Measurements from ENCODE around the gene ATG16L2. TPM values are rescaled to one million over a fixed set of nuclear protein-coding genes. Genes with fewer than 3 reads are reported as not detected.
A peak's percentile ranks its signal among the peaks of the same experiment; 100 is the strongest.

The ATG16L2 gene
- total and polyA plus RNA-seq, 9 of the 15 experiments (the other 6 are each of a cell fraction or from before 2014, with no cell fraction given) = 0.18 to 11.2 (median 6.2) TPM

- TF ChIP-seq RBM14 (IDR thresholded peaks at IDR 0.05; ENCODE audit: borderline replicate concordance, insufficient read depth, low read depth, low read length) (no peak), DEAF1 (CRISPR knock-in tag; IDR thresholded peaks at IDR 0.05) (peak; percentile 63), BDP1 (IDR thresholded peaks at IDR 0.05; ENCODE audit: insufficient read depth, insufficient read length) (no peak), CXXC5 (CRISPR knock-in tag; IDR thresholded peaks at IDR 0.05) (peak; percentile 77), CBX3 (IDR thresholded peaks at IDR 0.05; ENCODE audit: borderline replicate concordance in 1 of 2, low read length in 2 of 2) (peak in 1 of 2 experiments; percentile 66; a peak in 2 of 3 replicates), ZBTB12 (CRISPR knock-in tag; IDR thresholded peaks at IDR 0.05) (0 out of 2 replicates have a peak, but pooled peaks have one; percentile 7), CC2D1A (IDR thresholded peaks at IDR 0.05) (peak; percentile 37; the same call in 1 of the 2 replicates), ZNF174 (CRISPR knock-in tag; IDR thresholded peaks at IDR 0.05) (no peak), MAZ (CRISPR knock-in tag; conservative IDR thresholded peaks at IDR 0.05 in 1 of 2, IDR thresholded peaks at IDR 0.05 in 1 of 2) (peak; percentile 74 to 85), HDAC1 (IDR thresholded peaks at IDR 0.05) (peak in 1 of 2 experiments; percentile 84; a peak in 2 of 4 replicates), CHCHD3 (CRISPR knock-in tag; IDR thresholded peaks at IDR 0.05) (0 out of 2 replicates have a peak, but pooled peaks have one; percentile 5), IRF9 (tag; IDR thresholded peaks at IDR 0.05) (no peak), ZNF699 (CRISPR knock-in tag; IDR thresholded peaks at IDR 0.05; ENCODE audit: insufficient replicate concordance) (no peak), TOE1 (IDR thresholded peaks at IDR 0.05; ENCODE audit: borderline replicate concordance) (peak; percentile 83), TOE1 (CRISPR knock-in tag; IDR thresholded peaks at IDR 0.05; ENCODE audit: borderline replicate concordance, low read depth) (no peak), MEF2D (tag; conservative IDR thresholded peaks at IDR 0.05; ENCODE audit: low read depth) (no peak), PHF20 (IDR thresholded peaks at IDR 0.05; ENCODE audit: partially characterized antibody) (peak; percentile 65), RBM34 (IDR thresholded peaks at IDR 0.05; ENCODE audit: borderline replicate concordance, insufficient read depth, low read length) (no peak), LARP7 (IDR thresholded peaks at IDR 0.05) (0 out of 2 replicates have a peak, but pooled peaks have one; percentile 48), MITF (IDR thresholded peaks at IDR 0.05) (peak; percentile 42; the same call in 1 of the 2 replicates), NR2C2 (CRISPR knock-in tag; IDR thresholded peaks at IDR 0.05) (no peak; the same call in 1 of the 2 replicates), NR2C2 (tag; IDR thresholded peaks at IDR 0.05) (peak; percentile 90)
These were observed 20.5 kb upstream of the ATG16L2 start, which contains the start of gene STARD10 (continued) for GRCh38 chr11:72793425-72794367.

All from K562 (cell line).